Spleen (tissue), 7 donors: ENCODE measurements around the gene HERC6.

Experiments used
- POLR2A ChIP-seq, 3 donors: fragments of 450-650 bp; IDR thresholded peaks; one replicate each; pipeline ENCODE4 v1.5.1; 2017; ENCODE audit warnings: antibody characterized with exemption in 3 of 3, mild to moderate bottlenecking in 1 of 3
- POLR2AphosphoS5 ChIP-seq, 3 donors: sonication (generic); formaldehyde crosslinking; IDR thresholded peaks; one replicate each; pipeline ENCODE4 v1.5.1; 2017; ENCODE audit warnings: antibody characterized with exemption in 3 of 3
- TF ChIP-seq, protein P1 (sequence below), 11 experiments: fragments of 200-600 bp in 7 of 11; fragments of 450-650 bp in 4 of 11; sonication (generic) in 4 of 11; IDR thresholded peaks in 8 of 11; conservative IDR thresholded peaks in 3 of 11; 1 replicate in 7 of 11; 2 replicates in 4 of 11; pipeline versions ENCODE4 v1.4.0 to v1.8.0; 2016 to 2021; ENCODE audit warnings: antibody characterized with exemption in 11 of 11, inconsistent platforms in 4 of 11, mild to moderate bottlenecking in 1 of 11
- donor health status: DM: no; HTN: no; CAD: no; lungs with moderate emphysema.
- donor health status: DM: no; HTN: no; CAD: no.
- donor health status: DM: no; HTN: no; CAD: no.

- TF ChIP-seq, protein P1, sequence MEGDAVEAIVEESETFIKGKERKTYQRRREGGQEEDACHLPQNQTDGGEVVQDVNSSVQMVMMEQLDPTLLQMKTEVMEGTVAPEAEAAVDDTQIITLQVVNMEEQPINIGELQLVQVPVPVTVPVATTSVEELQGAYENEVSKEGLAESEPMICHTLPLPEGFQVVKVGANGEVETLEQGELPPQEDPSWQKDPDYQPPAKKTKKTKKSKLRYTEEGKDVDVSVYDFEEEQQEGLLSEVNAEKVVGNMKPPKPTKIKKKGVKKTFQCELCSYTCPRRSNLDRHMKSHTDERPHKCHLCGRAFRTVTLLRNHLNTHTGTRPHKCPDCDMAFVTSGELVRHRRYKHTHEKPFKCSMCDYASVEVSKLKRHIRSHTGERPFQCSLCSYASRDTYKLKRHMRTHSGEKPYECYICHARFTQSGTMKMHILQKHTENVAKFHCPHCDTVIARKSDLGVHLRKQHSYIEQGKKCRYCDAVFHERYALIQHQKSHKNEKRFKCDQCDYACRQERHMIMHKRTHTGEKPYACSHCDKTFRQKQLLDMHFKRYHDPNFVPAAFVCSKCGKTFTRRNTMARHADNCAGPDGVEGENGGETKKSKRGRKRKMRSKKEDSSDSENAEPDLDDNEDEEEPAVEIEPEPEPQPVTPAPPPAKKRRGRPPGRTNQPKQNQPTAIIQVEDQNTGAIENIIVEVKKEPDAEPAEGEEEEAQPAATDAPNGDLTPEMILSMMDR (IDR thresholded peaks at IDR 0.05 in 8 of 11, conservative IDR thresholded peaks at IDR 0.05 in 3 of 11): no peak
- TF ChIP-seq POLR2A (IDR thresholded peaks at IDR 0.05): no peak
- no peak for TF ChIP-seq POLR2AphosphoS5 (IDR thresholded peaks at IDR 0.05)
Measured at GRCh38 chr4:88409789-88410188, 31.1 kb downstream of the HERC6 start.
